ENCODE results near the gene ATRN.

DNA sequence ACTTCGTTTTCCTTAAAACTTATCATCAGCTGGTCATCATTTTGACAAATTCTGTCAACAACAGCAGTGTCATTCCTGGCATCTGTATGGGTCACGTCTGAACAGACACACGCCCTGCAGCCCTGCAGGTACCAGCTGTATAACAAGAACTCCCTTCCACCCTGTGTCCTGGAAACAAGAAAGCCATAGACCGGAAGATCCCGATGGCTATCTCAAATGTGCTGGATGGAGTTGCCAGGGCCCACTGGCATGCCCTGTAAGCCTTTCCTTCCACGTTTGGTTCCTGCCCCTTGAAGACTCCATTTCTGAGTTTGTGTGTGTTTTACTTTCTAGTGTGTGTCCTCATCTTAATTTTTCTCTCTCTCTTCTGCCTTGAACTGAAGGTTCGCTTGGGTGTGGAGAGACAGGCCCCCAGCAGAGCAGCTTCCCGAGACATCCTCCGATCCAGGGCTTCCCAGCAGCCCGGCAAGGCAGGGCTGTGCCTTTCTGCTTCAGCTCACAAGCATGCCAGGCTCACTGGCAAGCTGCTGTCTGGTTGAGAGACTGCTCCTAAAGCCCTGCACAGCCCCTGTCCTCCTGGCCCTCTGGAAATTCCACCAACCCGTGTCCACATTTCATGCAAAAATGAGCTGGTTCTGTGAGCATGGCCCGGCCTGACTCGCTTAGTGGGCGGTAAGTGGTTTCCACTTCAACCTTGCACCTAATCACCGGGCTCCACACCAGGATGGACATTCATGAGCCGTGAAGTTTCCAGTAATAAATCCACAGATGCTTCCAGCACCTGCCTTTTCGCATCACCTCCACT is 183.7 kb downstream of the ATRN start:
- TF ChIP-seq, protein P1, sequence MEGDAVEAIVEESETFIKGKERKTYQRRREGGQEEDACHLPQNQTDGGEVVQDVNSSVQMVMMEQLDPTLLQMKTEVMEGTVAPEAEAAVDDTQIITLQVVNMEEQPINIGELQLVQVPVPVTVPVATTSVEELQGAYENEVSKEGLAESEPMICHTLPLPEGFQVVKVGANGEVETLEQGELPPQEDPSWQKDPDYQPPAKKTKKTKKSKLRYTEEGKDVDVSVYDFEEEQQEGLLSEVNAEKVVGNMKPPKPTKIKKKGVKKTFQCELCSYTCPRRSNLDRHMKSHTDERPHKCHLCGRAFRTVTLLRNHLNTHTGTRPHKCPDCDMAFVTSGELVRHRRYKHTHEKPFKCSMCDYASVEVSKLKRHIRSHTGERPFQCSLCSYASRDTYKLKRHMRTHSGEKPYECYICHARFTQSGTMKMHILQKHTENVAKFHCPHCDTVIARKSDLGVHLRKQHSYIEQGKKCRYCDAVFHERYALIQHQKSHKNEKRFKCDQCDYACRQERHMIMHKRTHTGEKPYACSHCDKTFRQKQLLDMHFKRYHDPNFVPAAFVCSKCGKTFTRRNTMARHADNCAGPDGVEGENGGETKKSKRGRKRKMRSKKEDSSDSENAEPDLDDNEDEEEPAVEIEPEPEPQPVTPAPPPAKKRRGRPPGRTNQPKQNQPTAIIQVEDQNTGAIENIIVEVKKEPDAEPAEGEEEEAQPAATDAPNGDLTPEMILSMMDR (IDR thresholded peaks at IDR 0.05; ENCODE audit: borderline replicate concordance, extremely low read depth, low read length, poor library complexity, severe bottlenecking): no peak
- TF ChIP-seq EZH2 (IDR thresholded peaks at IDR 0.05; ENCODE audit: borderline replicate concordance, low read depth, low read length, severe bottlenecking): no peak
